ENCODE data around the gene PCCA.

Gene PCCA

DNA sequence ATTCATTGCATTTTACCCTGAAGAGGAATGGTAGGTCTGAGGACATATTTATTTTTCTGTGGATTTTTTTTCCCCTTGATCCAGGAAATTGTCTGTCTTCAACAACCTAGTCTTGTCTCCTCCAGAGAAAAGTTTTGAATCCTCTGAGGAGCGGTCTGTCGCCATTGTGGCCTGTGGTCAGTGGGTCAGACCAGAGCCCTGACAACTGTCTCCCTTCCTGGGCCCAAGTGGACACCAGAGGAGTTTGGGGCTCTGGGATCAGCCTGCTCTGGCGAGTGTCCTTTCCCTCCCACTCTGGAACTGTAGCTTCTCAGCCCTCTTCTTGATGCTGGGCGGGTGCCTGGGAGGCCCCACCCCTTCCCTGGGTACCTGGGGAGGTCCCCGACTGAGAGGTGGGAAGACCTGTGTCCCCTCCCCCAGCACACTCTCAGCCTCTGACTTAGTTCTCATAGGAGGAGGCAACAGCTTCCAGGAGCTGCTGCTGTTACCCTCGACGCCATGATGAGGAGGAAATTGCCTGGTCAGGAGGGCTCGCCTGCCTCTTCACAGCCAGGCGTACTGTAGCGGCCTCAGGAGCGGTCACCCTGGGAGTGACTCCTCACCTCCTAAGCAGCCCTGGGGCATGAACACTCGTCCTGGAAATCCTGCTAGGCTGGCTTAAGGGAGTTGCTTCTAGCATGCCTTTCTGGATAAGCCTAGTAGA is 389.4 kb downstream of the PCCA start:
- DNase-seq = no peak

DNA sequence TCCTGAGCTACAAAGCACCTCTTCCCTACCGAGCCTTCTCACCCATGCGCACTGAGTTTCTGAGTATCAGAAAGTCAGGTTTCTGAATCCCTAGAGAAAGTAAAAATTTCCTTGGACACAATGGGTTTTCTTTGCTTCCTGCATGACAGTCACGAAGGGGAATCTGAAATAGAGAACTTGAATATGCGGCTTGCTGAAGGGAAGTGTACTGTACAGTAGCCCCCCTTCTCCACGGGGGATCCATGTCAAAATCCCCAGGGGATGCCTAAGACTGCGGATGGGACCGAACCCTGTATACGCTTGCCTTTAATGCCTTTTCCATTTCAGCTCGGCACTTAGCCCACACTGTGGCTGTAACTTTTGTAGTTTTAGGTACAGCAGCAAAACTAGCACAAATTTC is 391.8 kb downstream of the PCCA start:
- no peak for DNase-seq

DNA sequence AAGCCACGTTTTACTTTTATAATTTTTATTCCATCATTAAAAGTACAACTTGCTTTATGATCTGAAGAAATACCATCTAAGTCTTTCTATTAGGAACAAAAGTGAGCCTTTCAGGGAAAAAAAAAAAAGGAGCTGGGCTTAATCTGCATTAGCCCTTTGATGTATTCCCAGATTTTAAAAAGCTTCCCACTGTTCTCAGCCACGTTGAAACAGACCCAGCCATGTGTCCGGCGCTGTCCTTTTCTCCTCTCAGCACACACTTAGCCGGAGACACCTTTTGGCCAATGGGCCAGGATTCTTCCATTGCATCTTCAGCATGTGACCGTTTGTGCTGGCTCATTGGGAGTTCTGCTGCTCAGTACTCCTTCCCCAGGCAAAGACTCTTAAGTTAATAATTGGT is 394.2 kb downstream of the PCCA start:
- no peak for DNase-seq

DNA sequence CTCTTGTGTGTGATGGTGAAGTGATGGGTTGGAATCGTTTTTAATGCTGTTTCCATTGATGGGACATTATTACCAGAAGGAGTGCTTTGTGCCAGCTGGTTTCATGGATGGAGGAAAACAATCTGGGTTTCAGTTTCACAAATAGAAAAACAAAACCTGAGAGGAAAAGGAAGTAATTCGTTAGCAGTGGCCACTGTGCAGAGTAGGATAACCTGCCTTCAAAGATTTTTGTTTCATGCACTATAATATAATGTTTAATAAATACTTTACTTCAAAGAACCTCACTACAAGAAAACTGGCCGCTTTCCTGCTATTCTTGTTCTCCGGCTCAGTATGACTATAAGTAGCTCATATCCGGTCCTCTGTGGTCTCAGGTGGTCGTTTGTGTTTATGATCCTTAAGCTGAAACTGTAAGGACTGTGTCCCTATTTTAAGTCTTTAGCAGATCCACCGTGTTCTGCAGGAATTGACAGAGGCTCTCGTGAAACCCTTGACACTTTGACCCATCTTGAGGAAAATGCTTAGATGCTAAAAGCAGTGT is 395.0 kb downstream of the PCCA start:
- no peak for DNase-seq

DNA sequence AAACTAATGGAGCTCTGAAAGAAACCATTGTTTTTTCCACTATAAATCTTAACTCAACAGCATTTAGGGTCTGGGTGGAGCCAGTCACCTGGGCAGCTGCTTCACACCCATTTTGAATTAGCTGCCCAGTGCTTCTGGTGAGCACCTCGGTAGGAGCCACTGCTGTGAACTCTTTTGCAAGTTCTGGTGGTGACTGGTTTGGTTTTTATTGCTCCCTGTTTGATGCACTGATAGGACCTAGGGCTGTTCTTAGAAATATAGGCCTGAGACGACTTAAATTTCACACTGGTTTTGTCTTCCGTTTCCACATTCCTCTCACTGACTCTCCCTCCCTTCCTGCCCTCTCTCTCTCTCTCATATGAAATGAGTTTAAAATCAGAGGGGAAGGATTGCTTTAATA is 395.8 kb downstream of the PCCA start:
- no peak for DNase-seq

DNA sequence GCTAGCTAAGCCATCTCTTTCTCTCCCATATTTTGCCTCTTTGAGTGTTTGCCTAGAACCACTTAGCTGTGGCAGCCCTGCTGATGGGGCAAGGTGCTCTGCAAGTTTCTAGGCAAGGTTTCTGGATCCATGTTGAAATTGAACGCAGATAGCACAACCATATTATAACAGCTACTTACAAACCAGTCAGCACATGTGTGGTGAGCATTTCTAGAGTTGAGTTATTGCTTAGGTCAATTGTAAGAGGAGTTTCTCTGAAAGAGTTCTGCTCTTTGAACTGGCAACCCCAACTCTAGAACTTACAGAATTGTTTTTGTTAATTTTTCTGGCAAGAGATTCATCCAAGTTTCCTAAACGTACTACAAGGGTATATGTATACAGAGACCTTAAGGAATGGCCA is 396.4 kb downstream of the PCCA start:
- DNase-seq = no peak

DNA sequence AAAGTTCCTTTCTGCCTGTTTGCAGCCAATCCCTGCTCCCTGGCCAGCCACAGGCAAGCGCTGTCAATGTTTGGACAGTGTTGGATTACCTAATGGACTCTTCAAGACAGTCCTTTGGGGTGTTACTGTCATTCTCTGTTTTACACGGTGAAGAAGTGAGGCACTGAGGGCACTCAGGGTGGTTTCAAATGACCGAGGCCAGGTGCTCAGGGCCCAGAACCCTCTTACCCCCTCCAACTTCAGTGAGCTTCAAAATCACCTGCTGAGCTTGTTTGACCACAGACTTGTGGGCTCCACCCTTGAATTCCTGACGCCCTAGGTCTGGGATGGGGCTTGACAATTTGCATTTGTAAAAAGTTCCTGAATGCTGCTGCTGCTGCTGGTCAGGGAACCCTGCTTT is 401.8 kb downstream of the PCCA start:
- DNase-seq = no peak

DNA sequence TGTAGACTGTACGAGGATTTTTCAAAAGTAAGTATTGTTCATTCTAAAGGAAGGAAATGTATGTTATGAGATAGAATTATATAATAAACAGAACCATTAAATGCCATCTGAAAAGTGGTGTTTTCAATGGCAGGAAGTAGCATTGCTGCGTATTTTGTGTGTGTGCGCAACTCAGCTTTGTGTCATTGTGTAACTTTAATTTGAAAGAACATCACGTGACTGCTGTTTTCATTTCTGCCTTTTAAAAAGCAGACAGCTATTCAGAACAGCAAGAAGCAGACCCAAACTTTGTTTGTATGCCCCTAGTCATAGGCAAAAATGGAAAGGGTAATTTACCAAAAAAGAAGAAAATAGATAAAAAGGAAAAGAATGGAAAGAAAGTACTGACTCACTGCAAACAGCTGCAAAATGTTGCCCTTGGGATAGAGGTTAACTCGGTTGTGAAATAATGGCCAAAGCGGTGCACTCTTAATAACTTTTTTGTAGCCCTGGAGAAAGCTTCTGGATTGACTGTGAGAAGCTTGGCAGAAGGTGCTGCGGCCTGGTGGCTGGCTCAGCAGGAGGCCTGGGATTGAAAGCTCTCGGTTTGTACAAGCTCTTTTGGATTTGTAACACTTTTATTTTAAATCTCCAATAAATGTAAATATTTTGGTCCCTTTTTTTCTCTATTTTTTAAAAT is 402.4 kb downstream of the PCCA start:
- DNase-seq = peak; percentile 81

DNA sequence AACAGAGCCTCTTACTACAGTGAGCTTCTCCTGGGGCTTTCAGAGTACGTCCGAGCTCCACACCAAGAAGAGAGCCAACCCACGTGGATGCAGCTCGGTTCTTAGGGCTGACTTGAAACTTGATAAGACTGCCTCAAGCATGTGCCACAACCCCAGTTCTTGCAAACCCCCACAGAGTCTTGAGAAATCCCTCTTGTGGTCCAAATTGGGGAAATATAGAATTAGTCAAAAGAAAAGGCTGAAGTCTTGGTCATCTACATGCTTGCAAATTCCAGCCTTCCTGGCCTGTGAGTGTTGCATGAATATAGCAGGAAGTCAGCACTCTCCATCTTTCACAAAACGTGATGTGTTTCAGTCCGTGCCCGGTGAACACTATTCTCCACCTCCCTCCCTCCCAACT is 404.5 kb downstream of the PCCA start:
- no peak for DNase-seq

DNA sequence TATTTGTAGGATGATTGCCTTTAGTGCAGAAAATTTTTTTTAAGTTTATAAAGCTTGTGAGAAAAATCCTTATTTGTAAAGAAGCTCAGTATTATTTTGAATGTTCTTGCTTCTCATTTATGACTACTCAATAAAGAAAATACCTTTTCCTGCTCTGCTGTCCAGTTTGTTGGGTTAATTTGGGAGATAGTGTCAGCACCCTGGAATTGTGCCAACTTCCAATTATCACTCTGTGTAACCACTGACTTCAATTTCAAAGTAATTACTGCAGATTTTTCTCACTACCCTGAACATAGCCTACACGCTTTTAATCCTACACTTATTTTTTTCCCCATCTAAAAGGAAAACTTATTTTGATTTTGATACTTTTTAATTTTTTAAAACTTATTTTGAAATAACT is 406.6 kb downstream of the PCCA start:
- no peak for DNase-seq

DNA sequence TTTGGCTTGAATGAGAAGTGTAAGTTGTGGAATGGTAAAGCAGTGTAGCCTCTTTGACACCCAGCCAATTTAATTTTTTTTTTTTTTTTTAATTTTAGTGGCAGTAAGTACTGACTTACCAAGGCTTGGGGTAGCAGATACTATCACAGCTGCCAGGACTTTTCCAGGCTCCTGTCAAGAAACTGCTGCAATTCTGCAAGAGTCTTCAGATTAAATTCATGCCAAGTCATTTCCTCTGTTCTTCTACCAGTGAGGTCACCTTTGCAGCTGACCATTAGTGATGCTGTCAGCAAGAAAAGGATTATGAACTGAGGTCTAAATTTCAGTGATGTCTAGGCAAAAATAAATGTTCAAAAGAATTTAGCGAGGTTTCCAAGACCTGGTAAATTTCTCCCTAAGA is 408.5 kb downstream of the PCCA start:
- peak; percentile 49 for DNase-seq

DNA sequence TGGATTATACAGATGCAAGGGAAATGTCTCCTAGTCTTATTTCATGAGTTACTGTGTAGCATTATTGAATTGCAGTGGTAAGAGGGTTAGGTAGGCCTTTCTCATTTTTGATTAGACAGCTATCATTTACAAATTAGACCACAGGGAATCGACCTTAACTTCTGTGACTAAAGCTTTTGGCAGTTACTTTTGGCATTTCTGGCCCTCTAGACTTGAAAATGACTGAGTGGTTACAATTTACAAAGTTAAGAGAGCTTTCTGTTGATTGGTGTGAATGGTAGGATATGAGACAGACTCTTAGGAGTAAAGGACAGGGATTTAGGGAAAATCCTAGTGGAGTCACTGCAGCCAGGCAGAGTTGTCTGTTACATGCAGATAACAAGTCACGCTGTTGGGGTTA is 413.6 kb downstream of the PCCA start:
- DNase-seq = no peak

DNA sequence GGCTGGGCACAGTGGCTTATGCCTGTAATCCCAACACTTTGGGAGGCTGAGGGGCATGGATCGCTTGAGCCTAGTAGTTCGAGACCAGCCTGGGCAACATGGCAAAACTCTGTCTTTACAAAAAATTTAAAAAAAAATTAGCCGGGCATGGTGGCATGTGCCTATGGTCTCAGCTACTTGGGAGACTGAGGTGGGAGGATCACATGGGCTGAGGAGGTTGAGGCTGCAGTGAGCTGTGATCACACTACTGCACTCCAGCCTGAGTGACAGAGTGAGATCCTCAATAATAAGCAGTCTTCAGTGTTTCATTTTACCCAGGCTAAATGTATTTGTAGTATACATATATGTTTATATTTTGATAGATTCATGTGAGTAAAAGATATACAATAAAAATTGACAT is 414.7 kb downstream of the PCCA start:
- DNase-seq = no peak

DNA sequence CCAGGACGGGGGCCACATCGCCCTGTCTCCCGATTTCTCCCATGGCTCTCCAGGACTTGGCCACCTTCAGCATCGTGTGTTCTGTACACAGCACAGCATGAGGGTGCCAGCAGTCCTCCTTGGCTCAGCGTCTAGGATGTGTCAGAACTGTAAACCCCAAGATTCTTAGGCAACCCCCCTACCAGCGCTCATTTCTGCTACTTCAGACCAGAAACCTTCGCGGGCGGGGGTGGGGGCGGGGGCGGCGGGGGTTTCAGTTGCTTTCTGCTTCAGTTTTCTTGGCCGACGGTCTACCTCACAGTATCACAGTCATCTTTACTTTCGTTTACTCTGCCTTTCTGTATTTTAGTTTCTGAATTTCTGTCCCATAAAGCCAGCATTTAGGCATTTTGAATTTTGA is 417.3 kb downstream of the PCCA start:
- no peak for DNase-seq

DNA sequence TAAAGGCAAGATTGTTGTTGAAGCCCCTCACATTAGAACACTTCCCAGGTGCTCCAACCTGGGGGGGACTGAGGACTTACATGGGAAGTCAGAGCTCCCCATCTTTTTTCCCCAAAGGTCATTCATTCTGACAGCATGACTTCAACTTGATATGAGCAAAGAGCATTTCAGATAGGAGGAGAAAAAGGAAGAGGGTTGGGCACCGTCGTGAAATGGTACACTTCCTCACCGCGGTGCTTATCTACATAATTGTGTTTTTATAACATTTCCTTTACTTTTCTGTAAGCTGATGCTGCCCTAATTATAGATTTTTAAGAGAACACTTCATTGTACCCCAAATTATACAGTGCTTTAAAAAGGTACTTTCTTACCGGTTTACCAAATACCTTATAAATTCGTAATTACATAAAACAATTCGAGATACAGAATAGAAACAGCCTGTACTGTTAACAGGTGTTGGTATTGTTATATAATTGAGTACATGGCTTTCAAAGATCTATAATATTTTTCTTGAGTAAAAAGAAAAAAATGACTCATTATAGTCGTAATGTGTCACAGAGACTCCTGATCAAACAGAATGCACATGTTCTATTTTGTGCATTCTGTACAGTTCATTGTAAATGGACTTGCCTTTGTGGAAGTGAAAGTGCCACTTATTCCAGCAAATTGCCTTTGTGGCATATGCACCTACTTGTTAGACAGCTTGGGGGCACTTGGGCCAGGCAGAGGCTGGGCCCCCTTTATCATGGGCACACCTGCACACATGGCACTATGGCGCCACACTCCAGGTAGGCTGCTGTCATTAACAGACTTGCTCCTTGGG is 417.9 kb downstream of the PCCA start:
- no peak for DNase-seq

DNA sequence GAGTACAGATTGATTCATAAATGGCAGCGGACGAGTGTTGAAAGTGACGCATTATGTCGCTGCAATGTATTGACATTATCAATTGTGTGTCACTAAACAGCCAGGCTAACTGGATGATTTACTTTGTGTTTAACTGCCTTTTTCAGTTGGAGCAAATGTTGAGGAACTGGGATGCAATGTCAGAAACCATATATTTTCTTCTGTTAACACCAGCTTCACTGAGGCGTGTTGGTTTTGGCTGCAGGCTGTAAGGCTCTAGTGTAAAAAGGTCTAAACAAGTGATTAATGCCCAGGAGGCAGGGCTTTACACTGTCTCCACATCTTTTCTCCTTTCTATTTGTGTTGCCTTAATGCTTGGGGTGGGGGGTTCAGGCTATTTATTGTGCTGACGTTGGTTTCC is 419.6 kb downstream of the PCCA start:
- no peak for DNase-seq

DNA sequence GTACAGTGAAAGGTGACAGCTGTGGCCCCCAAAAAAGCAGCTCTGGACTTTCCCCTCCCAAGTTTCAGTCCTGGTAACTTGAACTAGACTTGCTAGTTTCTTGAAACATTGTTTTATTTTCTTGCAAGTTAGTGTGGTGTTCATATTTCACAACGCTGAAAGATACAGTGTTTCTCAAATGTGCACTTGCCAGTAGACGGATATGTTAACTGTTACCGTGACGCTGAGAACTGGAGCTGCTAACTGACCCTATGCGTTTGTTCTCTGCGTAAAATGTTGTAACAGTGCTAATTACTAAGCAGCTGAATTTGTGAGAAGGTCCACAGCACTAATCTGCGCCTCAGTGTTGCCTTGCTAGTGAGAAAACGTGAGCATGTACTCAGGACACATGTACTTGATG is 420.1 kb downstream of the PCCA start:
- no peak for DNase-seq

DNA sequence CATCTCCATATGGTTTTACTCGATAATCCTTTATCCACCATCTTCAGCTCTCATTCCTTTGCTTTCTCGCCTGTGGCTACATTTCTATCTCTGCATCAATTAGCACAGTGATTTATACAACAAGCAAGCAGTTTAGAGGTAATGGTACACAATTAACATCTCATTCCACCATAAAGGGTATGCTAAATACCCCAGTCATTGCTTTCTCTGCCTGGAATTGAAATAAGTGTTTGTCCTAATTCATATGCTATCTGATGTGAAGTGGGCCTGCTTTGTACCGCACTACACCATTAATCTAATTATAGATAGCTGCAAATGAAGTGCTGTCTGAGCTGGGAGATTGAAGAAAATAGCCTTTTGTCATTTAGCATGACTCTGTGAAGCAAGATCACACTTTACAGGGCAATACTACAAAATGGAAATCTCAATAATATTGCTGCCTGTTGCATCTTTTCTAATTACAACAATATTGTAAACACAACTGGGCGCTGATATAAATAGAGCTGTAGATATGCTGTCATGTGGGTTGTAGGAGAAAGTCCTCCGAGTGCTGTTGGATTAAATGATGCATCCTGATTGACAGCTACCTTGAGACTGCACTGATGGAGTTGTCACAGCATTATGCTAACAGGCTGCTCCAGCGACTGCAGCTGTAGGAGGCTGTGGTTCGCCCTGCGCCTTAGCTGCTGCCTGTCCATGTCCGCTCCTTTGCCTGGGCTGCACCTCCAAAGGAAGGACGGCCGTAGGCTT is 421.5 kb downstream of the PCCA start:
- no peak for DNase-seq

DNA sequence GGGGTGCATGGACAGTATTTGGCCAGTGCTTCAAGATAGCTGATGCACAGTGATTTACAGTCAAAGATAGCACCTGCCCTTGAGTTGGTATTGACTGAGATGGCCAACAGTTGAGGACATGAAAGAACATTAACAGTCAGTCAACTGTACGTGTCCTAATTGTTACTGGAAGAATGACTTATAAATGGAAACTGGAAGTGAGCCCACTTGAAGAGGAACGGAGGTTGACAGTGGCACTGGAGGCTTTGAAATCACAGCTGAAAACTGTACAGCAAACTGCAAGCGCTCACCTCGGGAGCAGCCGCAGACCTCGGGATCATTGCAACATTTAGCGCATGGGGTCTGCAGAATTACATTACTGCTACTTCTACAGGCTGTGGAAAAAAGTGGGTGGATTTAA is 422.6 kb downstream of the PCCA start:
- no peak for DNase-seq

DNA sequence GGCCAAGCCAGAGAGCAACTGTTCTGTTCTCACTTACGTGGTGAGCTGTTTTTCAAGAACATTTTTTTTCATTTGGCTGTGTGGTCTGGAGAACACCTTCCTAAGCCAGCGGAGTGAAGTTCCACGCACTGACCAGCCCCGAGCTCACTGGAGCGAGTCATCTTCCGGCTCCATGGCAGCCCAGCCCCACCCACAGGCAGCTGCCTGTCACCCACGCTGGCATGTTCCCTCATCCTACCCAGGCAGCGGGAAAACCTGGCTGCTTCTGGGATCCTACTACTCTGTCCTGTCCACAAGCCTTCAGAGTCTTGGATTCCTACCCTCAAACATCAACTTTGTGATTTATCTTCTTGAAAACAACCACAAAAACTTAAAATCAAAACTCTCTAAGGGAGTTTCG is 423.5 kb downstream of the PCCA start:
- DNase-seq = no peak

DNA sequence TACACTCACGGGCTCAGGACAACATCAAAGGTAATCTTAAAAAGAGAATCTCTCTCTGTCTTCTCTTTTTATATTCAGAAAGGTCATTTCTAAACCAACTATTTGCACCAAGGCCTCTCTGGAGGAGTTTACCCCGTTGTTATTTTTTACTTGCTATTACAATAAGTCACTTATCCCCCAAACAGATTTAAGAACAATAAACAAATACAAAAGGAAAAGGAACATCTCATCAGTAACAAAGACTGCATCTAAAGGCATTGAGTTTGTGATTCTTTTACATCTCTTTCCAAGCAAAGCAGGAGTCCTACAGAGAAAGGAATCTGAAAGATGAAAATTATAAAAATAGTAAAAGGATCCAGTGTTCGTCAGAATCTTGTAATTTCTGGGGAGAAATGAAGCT is 424.3 kb downstream of the PCCA start:
- no peak for DNase-seq

DNA sequence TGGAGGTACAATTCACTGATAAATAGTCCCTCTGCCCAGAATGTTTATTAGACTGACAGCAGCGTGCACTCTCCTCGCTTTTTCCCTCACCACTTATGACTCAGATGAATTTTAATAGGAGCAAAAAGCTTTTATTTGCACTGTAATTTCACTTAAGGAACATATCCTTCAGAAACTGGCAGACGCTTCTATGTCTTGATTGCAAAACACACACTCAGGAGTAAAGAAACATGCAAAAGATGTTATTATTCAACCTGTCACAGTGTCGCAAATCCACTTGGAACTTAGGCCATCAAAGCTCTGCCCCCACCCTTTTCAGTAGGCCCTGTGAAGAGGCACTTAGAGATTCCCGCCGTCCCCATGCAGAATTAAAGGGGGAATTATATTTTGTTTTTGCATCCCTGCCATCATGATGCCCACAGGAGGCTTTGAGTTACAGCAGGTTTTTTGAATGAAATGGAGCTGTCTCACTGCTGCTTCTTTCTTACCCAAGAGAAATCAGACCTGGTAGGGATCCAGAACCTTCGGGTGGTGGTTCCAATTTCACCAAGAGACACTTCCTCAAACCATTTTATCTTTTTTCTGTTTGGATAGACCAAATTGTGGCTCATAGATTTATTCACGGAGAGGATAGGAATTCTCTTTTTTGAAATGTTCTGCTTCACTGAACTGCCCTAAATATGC is 425.2 kb downstream of the PCCA start:
- no peak for DNase-seq

Measured in HCEC 1CT (cell line).